Astrocyte (in vitro differentiated cells and primary cell): ENCODE results near the gene CCDC61. TPM values are rescaled to one million over a fixed set of nuclear protein-coding genes. Genes with fewer than 3 reads are reported as not detected.

Experiments used
- DNase-seq: peaks from one replicate; pipeline ENCODE4 v3.0.0-alpha.2; 2010; ENCODE audit warnings: low read depth
- FAIRE-seq: peaks from 2 replicates; lab custom pipeline; 2011; peaks lifted over from hg19 to GRCh38; lab: Jason Lieb, UNC
- H2AFZ ChIP-seq: 2 replicates; pipeline ENCODE4 v1.6.0; 2012; ENCODE audit warnings: low read depth, low read length, inconsistent platforms
- H3K27ac ChIP-seq: 2 replicates; pipeline ENCODE4 v1.5.1; 2011; ENCODE audit warnings: low read depth, low read length, inconsistent platforms
- H3K27me3 ChIP-seq: 2 replicates; pipeline ENCODE4 v1.6.0; 2011; ENCODE audit warnings: low read length, inconsistent platforms; ENCODE audit not compliant: insufficient read depth
- H3K36me3 ChIP-seq: 2 replicates; pipeline ENCODE4 v1.5.1; 2011; ENCODE audit warnings: low read length, inconsistent platforms; ENCODE audit not compliant: insufficient read depth
- H3K4me1 ChIP-seq: 2 replicates; pipeline ENCODE4 v1.5.1; 2011; ENCODE audit warnings: low read length, inconsistent platforms; ENCODE audit not compliant: insufficient read depth
- H3K4me2 ChIP-seq: 2 replicates; pipeline ENCODE4 v1.6.0; 2012; ENCODE audit warnings: low read length, inconsistent platforms
- H3K4me3 ChIP-seq: 2 replicates; pipeline ENCODE4 v1.5.1; 2011; ENCODE audit warnings: low read depth, mild to moderate bottlenecking, low read length, inconsistent platforms; ENCODE audit not compliant: insufficient read depth
- H3K79me2 ChIP-seq: 2 replicates; pipeline ENCODE4 v1.6.0; 2012; ENCODE audit warnings: mild to moderate bottlenecking, low read length, inconsistent platforms; ENCODE audit not compliant: insufficient read depth
- H3K9ac ChIP-seq: 2 replicates; pipeline ENCODE4 v1.6.0; 2012; ENCODE audit warnings: mild to moderate bottlenecking, low read length, inconsistent platforms
- H3K9me3 ChIP-seq: 2 replicates; pipeline ENCODE4 v1.5.1; 2012; ENCODE audit warnings: low read depth, mild to moderate bottlenecking, low read length, inconsistent platforms; ENCODE audit not compliant: insufficient read depth
- H4K20me1 ChIP-seq: 2 replicates; pipeline ENCODE4 v1.6.0; 2012; ENCODE audit warnings: low read length, inconsistent platforms; ENCODE audit not compliant: insufficient read depth
- H3K27ac Mint-ChIP-seq: one replicate; pipeline ENCODE4 v1.8.0; 2021; ENCODE audit warnings: mild to moderate bottlenecking, mixed read lengths; ENCODE audit not compliant: unreplicated experiment
- H3K27me3 Mint-ChIP-seq: one replicate; pipeline ENCODE4 v1.8.0; 2021; ENCODE audit warnings: low read depth, mixed read lengths; ENCODE audit not compliant: unreplicated experiment
- H3K36me3 Mint-ChIP-seq: one replicate; pipeline ENCODE4 v1.8.0; 2021; ENCODE audit warnings: low read depth, mixed read lengths; ENCODE audit not compliant: unreplicated experiment
- H3K4me1 Mint-ChIP-seq: one replicate; pipeline ENCODE4 v1.8.0; 2021; ENCODE audit warnings: low read depth, mixed read lengths; ENCODE audit not compliant: unreplicated experiment
- H3K4me3 Mint-ChIP-seq: one replicate; pipeline ENCODE4 v1.8.0; 2021; ENCODE audit warnings: mild to moderate bottlenecking, moderate library complexity, mixed read lengths; ENCODE audit not compliant: unreplicated experiment
- H3K9me3 Mint-ChIP-seq: one replicate; pipeline ENCODE4 v1.8.0; 2021; ENCODE audit warnings: mild to moderate bottlenecking, mixed read lengths; ENCODE audit not compliant: unreplicated experiment
- CTCF ChIP-seq: IDR thresholded peaks from 2 replicates; pipeline ENCODE4 v1.5.1; 2011; ENCODE audit warnings: low read depth, mild to moderate bottlenecking, inconsistent platforms, low read length, moderate library complexity; ENCODE audit not compliant: insufficient read depth
- EZH2 ChIP-seq: IDR thresholded peaks from 2 replicates; pipeline ENCODE4 v1.6.1; 2012; ENCODE audit warnings: mild to moderate bottlenecking, low read length, inconsistent platforms; ENCODE audit not compliant: insufficient read depth
- total RNA-seq: library from RNA; stranded (reverse); gene quantifications from 2 replicates; pipeline ENCODE4 v1.2.1, GENCODE V29; 2021

The CCDC61 gene
- total RNA-seq, 1 donor from 2014 or later, result 6.6 TPM

- FAIRE-seq (no peak), DNase-seq (no peak)
- no peak within 1 kb of the TSS for H3K27ac Mint-ChIP-seq
- peaks cover 22% of the 10 kb centered on the region for H4K20me1 ChIP-seq
- TF ChIP-seq CTCF (no peak), EZH2 (peak; percentile 36)
- no peak within 1 kb of the TSS for H2AFZ ChIP-seq
- H3K9ac ChIP-seq, result no peak within 1 kb of the TSS
- no peak within 1 kb of the TSS for H3K4me3 ChIP-seq
- H3K4me1 ChIP-seq, result no peaks in the 10 kb centered on the region
- no peak within 1 kb of the TSS for H3K27ac ChIP-seq
- H3K36me3 ChIP-seq, result no peaks in the 10 kb centered on the region
- H3K9me3 Mint-ChIP-seq, result peaks cover 5% of the 10 kb centered on the region
- H3K27me3 Mint-ChIP-seq, result peaks cover 9% of the 10 kb centered on the region
- peaks cover 16% of the 10 kb centered on the region for H3K36me3 Mint-ChIP-seq
- H3K79me2 ChIP-seq, result no peaks in the 10 kb centered on the region
- no peaks in the 10 kb centered on the region for H3K4me1 Mint-ChIP-seq
- H3K27me3 ChIP-seq, result peaks cover 11% of the 10 kb centered on the region
- no peak within 1 kb of the TSS for H3K4me3 Mint-ChIP-seq
- no peak within 1 kb of the TSS for H3K4me2 ChIP-seq
- no peaks in the 10 kb centered on the region for H3K9me3 ChIP-seq
Measured at GRCh38 chr19:46022431-46023310, 27.4 kb downstream of the CCDC61 start, which contains the start of gene PGLYRP1. PGLYRP1 (minus strand) TSS chr19:46023053; CDS start chr19:46023021, 32 bp downstream.

GRCh38 chr19:46023311-46023779, 28.1 kb downstream of the CCDC61 start:
- Mint-ChIP-seq H3K4me3 (no peak overlapping the region), H3K9me3 (peaks cover 5% of the 10 kb centered on the region), H3K27ac (no peak overlapping the region), H3K27me3 (peaks cover 9% of the 10 kb centered on the region), H3K4me1 (no peaks in the 10 kb centered on the region), H3K36me3 (peaks cover 16% of the 10 kb centered on the region)
- Histone ChIP-seq H4K20me1 (peaks cover 19% of the 10 kb centered on the region), H2AFZ (no peak overlapping the region), H3K4me3 (no peak overlapping the region), H3K36me3 (no peaks in the 10 kb centered on the region), H3K27me3 (peaks cover 11% of the 10 kb centered on the region), H3K9me3 (no peaks in the 10 kb centered on the region), H3K4me2 (no peak overlapping the region), H3K79me2 (no peaks in the 10 kb centered on the region), H3K4me1 (no peaks in the 10 kb centered on the region), H3K9ac (no peak overlapping the region), H3K27ac (no peak overlapping the region)
- FAIRE-seq, result no peak
- no peak for TF ChIP-seq CTCF
- DNase-seq, result no peak

- Mint-ChIP-seq H3K4me1 (peaks cover 3% of the 10 kb centered on the region), H3K27ac (no peak overlapping the region), H3K4me3 (no peak overlapping the region), H3K9me3 (peaks cover 5% of the 10 kb centered on the region), H3K36me3 (peaks cover 16% of the 10 kb centered on the region), H3K27me3 (peaks cover 4% of the 10 kb centered on the region)
- H3K9me3 ChIP-seq, result no peaks in the 10 kb centered on the region
- no peaks in the 10 kb centered on the region for H3K36me3 ChIP-seq
- H3K27ac ChIP-seq, result no peak overlapping the region
- no peak for TF ChIP-seq EZH2
- no peak for TF ChIP-seq CTCF
- FAIRE-seq, result no peak
- H3K4me2 ChIP-seq, result no peak overlapping the region
- no peaks in the 10 kb centered on the region for H3K4me1 ChIP-seq
- no peak overlapping the region for H3K4me3 ChIP-seq
- H4K20me1 ChIP-seq, result peaks cover 4% of the 10 kb centered on the region
- no peak overlapping the region for H3K9ac ChIP-seq
- H3K79me2 ChIP-seq, result no peaks in the 10 kb centered on the region
- no peak overlapping the region for H2AFZ ChIP-seq
- H3K27me3 ChIP-seq, result peaks cover 11% of the 10 kb centered on the region
- no peak for DNase-seq
Measured at GRCh38 chr19:46025835-46026234, 30.6 kb downstream of the CCDC61 start.
